Body of pancreas (tissue), 4 donors: Measurements from ENCODE around the gene SART1. TPM values are rescaled to one million over a fixed set of nuclear protein-coding genes. Genes with fewer than 3 reads are reported as not detected.

Experiments
- ATAC-seq: fragments of 150-250 bp; one replicate; pipeline ENCODE4 v1.9.1; 2016
- DNase-seq, 4 donors: peaks; one replicate each; pipeline ENCODE4 v3.0.0-alpha.2; 2019
- H3K27ac ChIP-seq, 4 donors: fragments of 200-600 bp; sonication (generic); 1 replicate in 3 of 4; 2 replicates in 1 of 4; pipeline versions ENCODE4 v1.5.1 to v1.6.1; 2016 to 2019; ENCODE audit warnings: mild to moderate bottlenecking in 1 of 4, mixed read lengths in 1 of 4, moderate library complexity in 1 of 4
- H3K27me3 ChIP-seq, 2 donors: fragments of 200-600 bp; sonication (generic); one replicate each; pipeline ENCODE4 v1.6.0; 2016; ENCODE audit warnings: mild to moderate bottlenecking in 1 of 2
- H3K36me3 ChIP-seq, 2 donors: fragments of 200-600 bp; sonication (generic); replicated peaks in 1 of 2; 2 replicates each; pipeline ENCODE4 v1.5.1; 2016; ENCODE audit warnings: low read depth in 2 of 2; ENCODE audit not compliant: insufficient read depth in 1 of 2
- H3K4me1 ChIP-seq: fragments of 200-600 bp; sonication (generic); one replicate; pipeline ENCODE4 v1.6.0; 2016
- H3K4me3 ChIP-seq, 2 donors: fragments of 200-600 bp; sonication (generic); 1 replicate in 1 of 2; 2 replicates in 1 of 2; pipeline ENCODE4 v1.5.1; 2016 to 2019
- H3K9me3 ChIP-seq, 3 donors: fragments of 200-600 bp; sonication (generic); 1 replicate in 2 of 3; 2 replicates in 1 of 3; pipeline ENCODE4 v1.5.1; 2016
- POLR2A ChIP-seq, 3 donors: fragments of 450-650 bp; IDR thresholded peaks; one replicate each; pipeline ENCODE4 v1.6.1; 2016; ENCODE audit warnings: antibody characterized with exemption in 3 of 3, mild to moderate bottlenecking in 2 of 3
- WGBS, 2 donors: methylation state at CpG; one replicate each; pipeline ENCODE4 v1.1.5; 2017; 5-methylcytosine and 5-hydroxymethylcytosine counted together
- intact Hi-C: fragments of 100-400 bp; cut with DNase I; formaldehyde crosslinking; loops from one replicate; pipeline ENCODE4 v1.15.1; 2023
- total RNA-seq, 2 donors: library from RNA; depleted of rRNA; stranded (reverse); fragments of >200 nt; gene quantifications; one replicate each; pipeline ENCODE4 v1.1.0, GENCODE V29; 2016
- TF ChIP-seq, protein P1 (sequence below), 7 experiments: fragments of 450-650 bp in 4 of 7; fragments of 200-600 bp in 3 of 7; sonication (generic) in 3 of 7; IDR thresholded peaks; one replicate each; pipeline ENCODE4 v1.5.1; 2016 to 2019; ENCODE audit warnings: antibody characterized with exemption in 7 of 7

SART1 gene
- total RNA-seq, 2 donors from 2014 or later = 27.5 to 60.6 TPM

DNA sequence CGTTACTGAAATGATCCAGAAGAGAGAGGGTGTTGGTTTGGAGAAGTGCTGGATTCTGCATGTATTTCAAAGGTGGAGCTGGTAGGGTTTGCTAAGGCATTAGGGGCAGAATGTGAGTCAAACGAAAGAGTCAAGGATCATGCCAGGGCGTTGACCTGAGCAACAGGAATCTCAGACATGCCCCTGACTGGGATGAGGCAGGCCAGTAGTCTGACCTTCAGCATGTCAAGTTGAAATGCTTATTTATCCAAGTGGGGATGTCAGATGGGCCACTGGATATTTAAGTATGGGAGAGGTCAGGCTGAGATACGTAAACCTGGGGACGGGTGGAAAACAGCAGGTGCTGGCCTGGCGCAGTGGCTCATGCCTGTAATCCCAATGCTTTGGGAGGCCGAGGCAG, 19.0 kb upstream of the SART1 start:
- 77 to 80% methylated on average over 7 of the region's 7 CpGs for WGBS, 2 donors

DNA sequence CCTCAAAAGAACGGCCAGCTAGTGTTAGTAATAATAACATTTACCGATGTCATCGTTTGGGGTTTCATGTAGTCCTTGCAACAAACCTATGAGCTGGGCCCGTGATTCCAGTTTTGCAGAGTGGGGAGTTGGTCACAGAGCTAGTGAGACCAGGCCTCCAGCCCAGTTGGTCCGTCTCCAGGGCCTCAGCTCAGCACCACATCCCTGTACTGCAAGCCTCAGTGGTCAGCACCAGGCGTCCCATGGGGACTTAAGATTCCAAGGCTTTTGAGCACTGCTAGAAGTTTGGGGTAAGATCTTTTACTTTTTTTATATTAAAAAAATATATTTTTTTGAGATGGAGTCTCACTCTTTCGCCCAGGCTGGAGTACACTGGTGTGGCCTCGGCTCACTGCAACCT, 17.3 kb upstream of the SART1 start:
- Histone ChIP-seq H3K4me3 (no peak overlapping the region), H3K36me3 (no peaks in the 10 kb centered on the region), H3K27me3 (no peaks in the 10 kb centered on the region), H3K27ac (no peak overlapping the region), H3K9me3 (no peaks in the 10 kb centered on the region), H3K4me1 (no peaks in the 10 kb centered on the region)
- no peak for TF ChIP-seq POLR2A (IDR thresholded peaks at IDR 0.05)
- TF ChIP-seq, protein P1, sequence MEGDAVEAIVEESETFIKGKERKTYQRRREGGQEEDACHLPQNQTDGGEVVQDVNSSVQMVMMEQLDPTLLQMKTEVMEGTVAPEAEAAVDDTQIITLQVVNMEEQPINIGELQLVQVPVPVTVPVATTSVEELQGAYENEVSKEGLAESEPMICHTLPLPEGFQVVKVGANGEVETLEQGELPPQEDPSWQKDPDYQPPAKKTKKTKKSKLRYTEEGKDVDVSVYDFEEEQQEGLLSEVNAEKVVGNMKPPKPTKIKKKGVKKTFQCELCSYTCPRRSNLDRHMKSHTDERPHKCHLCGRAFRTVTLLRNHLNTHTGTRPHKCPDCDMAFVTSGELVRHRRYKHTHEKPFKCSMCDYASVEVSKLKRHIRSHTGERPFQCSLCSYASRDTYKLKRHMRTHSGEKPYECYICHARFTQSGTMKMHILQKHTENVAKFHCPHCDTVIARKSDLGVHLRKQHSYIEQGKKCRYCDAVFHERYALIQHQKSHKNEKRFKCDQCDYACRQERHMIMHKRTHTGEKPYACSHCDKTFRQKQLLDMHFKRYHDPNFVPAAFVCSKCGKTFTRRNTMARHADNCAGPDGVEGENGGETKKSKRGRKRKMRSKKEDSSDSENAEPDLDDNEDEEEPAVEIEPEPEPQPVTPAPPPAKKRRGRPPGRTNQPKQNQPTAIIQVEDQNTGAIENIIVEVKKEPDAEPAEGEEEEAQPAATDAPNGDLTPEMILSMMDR (IDR thresholded peaks at IDR 0.05) = no peak
- ATAC-seq = no peak
- intact Hi-C loops = no loop called here
- 80 to 84% methylated on average over 8 of the region's 8 CpGs for WGBS, 2 donors
- DNase-seq = no peak

More for the DNA sequence above, 19.0 kb upstream of the SART1 start:
- TF ChIP-seq, protein P1 (IDR thresholded peaks at IDR 0.05) = no peak
- no peak for TF ChIP-seq POLR2A (IDR thresholded peaks at IDR 0.05)
- Histone ChIP-seq H3K4me1 (no peaks in the 10 kb centered on the region), H3K27ac (no peak overlapping the region), H3K9me3 (no peaks in the 10 kb centered on the region), H3K36me3 (no peaks in the 10 kb centered on the region), H3K4me3 (no peak overlapping the region), H3K27me3 (no peaks in the 10 kb centered on the region)
- ATAC-seq (no peak), DNase-seq (no peak)
- intact Hi-C loops = no loop called here

DNA sequence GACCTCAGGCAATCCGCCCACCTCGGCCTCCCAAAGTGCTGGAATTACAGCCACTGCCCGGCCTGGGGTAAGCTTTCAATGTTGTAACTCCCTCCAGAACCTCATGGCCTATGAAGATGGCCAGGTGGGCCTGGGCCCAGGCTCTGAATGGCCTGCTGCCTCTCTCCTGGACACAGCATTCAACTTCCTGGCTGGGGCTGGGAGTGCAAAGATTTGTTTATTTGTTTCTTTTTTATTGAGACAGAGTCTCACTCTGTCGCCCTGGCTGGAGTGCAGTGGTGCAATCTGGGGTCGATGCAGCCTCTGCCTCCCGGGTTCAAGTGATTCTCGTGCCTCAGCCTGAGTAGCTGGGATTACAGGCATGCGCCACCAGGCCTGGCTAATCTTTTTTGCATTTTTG, 16.8 kb upstream of the SART1 start:
- ATAC-seq = no peak
- Histone ChIP-seq H3K36me3 (no peaks in the 10 kb centered on the region), H3K27ac (no peak overlapping the region), H3K4me3 (no peak overlapping the region), H3K27me3 (no peaks in the 10 kb centered on the region), H3K4me1 (no peaks in the 10 kb centered on the region), H3K9me3 (no peaks in the 10 kb centered on the region)
- 75 to 91% methylated on average over 4 to 8 of the region's 8 CpGs for WGBS, 2 donors
- intact Hi-C loops = no loop called here
- no peak for DNase-seq
- no peak for TF ChIP-seq POLR2A (IDR thresholded peaks at IDR 0.05)
- TF ChIP-seq, protein P1 (IDR thresholded peaks at IDR 0.05) = no peak

DNA sequence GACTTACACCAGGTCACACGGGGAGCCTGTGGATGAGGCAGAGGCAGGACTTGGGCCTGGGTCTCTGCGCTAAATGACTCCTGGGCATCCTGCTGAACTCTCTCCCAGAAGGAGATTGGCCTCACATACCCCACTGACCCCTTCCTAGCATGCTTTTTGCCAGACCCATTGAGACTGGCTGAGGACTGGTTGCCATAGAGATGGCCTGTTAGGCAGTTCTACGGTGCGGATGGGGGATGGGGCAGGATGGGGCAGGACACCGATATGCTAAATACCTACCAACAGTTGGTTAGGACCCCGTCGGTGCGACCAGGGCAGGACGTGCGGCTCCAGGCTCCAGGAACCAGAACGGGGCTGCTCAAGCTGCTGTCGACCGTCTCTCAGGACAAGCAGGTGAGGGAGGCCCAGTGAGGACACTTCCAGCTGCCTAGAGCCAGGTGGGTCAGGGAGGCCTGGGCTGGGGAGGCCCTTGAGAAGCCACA, 16.1 kb upstream of the SART1 start, which contains the start of gene TSGA10IP:
Gene TSGA10IP, plus strand, starts transcription at position 51 of the 482 bp plus-strand sequence. Its CDS starts 196 bp downstream, at position 247.
- no peak within 1 kb of the TSS for H3K27ac ChIP-seq
- DNase-seq = no peak
- WGBS, 2 donors = 64 to 70% methylated on average over 3 to 13 of the region's 13 CpGs

More for the DNA sequence above, 16.1 kb upstream of the SART1 start, which contains the start of gene TSGA10IP:
- TF ChIP-seq, protein P1 (IDR thresholded peaks at IDR 0.05) = no peak
- TF ChIP-seq POLR2A (IDR thresholded peaks at IDR 0.05) = no peak
- ATAC-seq = no peak
- intact Hi-C loops = no loop called here
- Histone ChIP-seq H3K9me3 (no peaks in the 10 kb centered on the region), H3K36me3 (no peaks in the 10 kb centered on the region), H3K27me3 (no peaks in the 10 kb centered on the region), H3K4me3 (no peak within 1 kb of the TSS), H3K4me1 (no peaks in the 10 kb centered on the region)
